PC-3 (cell line): Measurements from ENCODE around the gene COASY. TPM values are rescaled to one million over a fixed set of nuclear protein-coding genes. Genes with fewer than 3 reads are reported as not detected.
A peak's percentile ranks its signal among the peaks of the same experiment; 100 is the strongest.
"Not testable (repeated sequence)": the region's sequence is repeated elsewhere in the genome, so short reads cannot be mapped to it uniquely, and the experiment has no call there.

ENCODE experiments used
- ATAC-seq: fragments of 200-7000 bp; cut with Tn5 transposase; 2 replicates; pipeline ENCODE4 v1.9.1; 2020; ENCODE audit warnings: mild to moderate bottlenecking, moderate library complexity
- BruUV-seq: library from RNA; stranded (reverse); fragments of 400-500 nt; replicated peaks from 2 replicates; lab custom pipeline; 2021; lab: Mats Ljungman, UMichigan
- CTCF ChIA-PET: fragments of 300-600 bp; sonication (Branson Sonifier 250); formaldehyde crosslinking; loops from one replicate; lab custom pipeline; 2022; ENCODE audit warnings: antibody characterized with exemption; lab: Charles Lee
- POLR2A ChIA-PET: fragments of 300-600 bp; sonication (Branson Sonifier 250); formaldehyde crosslinking; loops from one replicate; lab custom pipeline; 2022; ENCODE audit warnings: antibody characterized with exemption; ENCODE audit not compliant: unreplicated experiment; lab: Charles Lee
- DNase-seq: peaks from one replicate; pipeline ENCODE4 v3.0.0-alpha.2; 2015
- H2AFZ ChIP-seq: fragments of 300-600 bp; sonication (generic); 2 replicates; pipeline ENCODE4 v1.6.0; 2016; ENCODE audit warnings: antibody characterized with exemption, low read length
- H3F3A ChIP-seq: fragments of 300-600 bp; sonication (generic); one replicate; pipeline ENCODE4 v1.6.0; 2017; ENCODE audit warnings: antibody characterized with exemption, low read length, control low read depth, mild to moderate bottlenecking; ENCODE audit not compliant: unreplicated experiment
- H3K27ac ChIP-seq: fragments of 300-600 bp; sonication (generic); 2 replicates; pipeline ENCODE4 v1.5.1; 2016; ENCODE audit warnings: mild to moderate bottlenecking, low read length
- H3K27me3 ChIP-seq: fragments of 300-600 bp; sonication (generic); 2 replicates; pipeline ENCODE4 v1.6.1; 2016; ENCODE audit warnings: low read length, mixed read lengths
- H3K36me3 ChIP-seq: fragments of 300-600 bp; sonication (generic); 2 replicates; pipeline ENCODE4 v1.6.1; 2016; ENCODE audit warnings: low read depth, mixed run types, low read length, mixed read lengths
- H3K4me1 ChIP-seq: fragments of 300-600 bp; sonication (generic); 2 replicates; pipeline ENCODE4 v1.5.1; 2016; ENCODE audit warnings: low read length; ENCODE audit not compliant: insufficient read depth
- H3K4me2 ChIP-seq: fragments of 300-600 bp; sonication (generic); 2 replicates; pipeline ENCODE4 v1.6.0; 2016; ENCODE audit warnings: low read length
- H3K4me3 ChIP-seq: fragments of 300-600 bp; sonication (generic); 2 replicates; pipeline ENCODE4 v1.5.1; 2016; ENCODE audit warnings: mild to moderate bottlenecking, low read length, mixed read lengths
- H3K79me2 ChIP-seq: fragments of 300-600 bp; sonication (generic); 2 replicates; pipeline ENCODE4 v1.6.1; 2017; ENCODE audit warnings: low read length, mixed read lengths
- H3K9ac ChIP-seq: fragments of 300-600 bp; sonication (generic); 2 replicates; pipeline ENCODE4 v1.6.0; 2016; ENCODE audit warnings: mild to moderate bottlenecking, low read length
- H3K9me2 ChIP-seq: fragments of 300-600 bp; sonication (generic); replicated peaks from 2 replicates; pipeline ENCODE4 v1.6.1; 2016; ENCODE audit warnings: mixed run types, low read length, mixed read lengths
- H3K9me3 ChIP-seq: fragments of 300-600 bp; sonication (generic); 2 replicates; pipeline ENCODE4 v1.6.1; 2016; ENCODE audit warnings: low read length, mixed read lengths
- H4K20me1 ChIP-seq: fragments of 300-600 bp; sonication (generic); 2 replicates; pipeline ENCODE4 v1.6.1; 2016; ENCODE audit warnings: low read length, mixed read lengths
- EZH2 ChIP-seq: fragments of 300-600 bp; sonication (generic); IDR thresholded peaks from one replicate; pipeline ENCODE4 v1.6.1; 2017; ENCODE audit warnings: antibody characterized with exemption, mild to moderate bottlenecking, low read length; ENCODE audit not compliant: unreplicated experiment
- EZH2phosphoT487 ChIP-seq: fragments of 300-600 bp; sonication (generic); IDR thresholded peaks from 2 replicates; pipeline ENCODE4 v1.6.1; 2018; ENCODE audit warnings: mild to moderate bottlenecking, antibody characterized with exemption, low read length, borderline replicate concordance
- intact Hi-C: fragments of 100-400 bp; cut with micrococcal nuclease; formaldehyde crosslinking; loops from 2 replicates; pipeline ENCODE4 v1.9.0; 2023
- total RNA-seq: library from RNA; depleted of rRNA; stranded (reverse); fragments of >200 nt; gene quantifications from 2 replicates; pipeline ENCODE4 v1.2.3, GENCODE V29; 2014
- TF ChIP-seq, protein P1 (sequence below): fragments of 300-600 bp; sonication (generic); conservative IDR thresholded peaks from 2 replicates; pipeline ENCODE4 v1.5.1; 2017; ENCODE audit warnings: antibody characterized with exemption, low read depth, mild to moderate bottlenecking, low read length

COASY gene
- total RNA-seq, 1 experiment from 2014 or later = 33.3 TPM

DNA sequence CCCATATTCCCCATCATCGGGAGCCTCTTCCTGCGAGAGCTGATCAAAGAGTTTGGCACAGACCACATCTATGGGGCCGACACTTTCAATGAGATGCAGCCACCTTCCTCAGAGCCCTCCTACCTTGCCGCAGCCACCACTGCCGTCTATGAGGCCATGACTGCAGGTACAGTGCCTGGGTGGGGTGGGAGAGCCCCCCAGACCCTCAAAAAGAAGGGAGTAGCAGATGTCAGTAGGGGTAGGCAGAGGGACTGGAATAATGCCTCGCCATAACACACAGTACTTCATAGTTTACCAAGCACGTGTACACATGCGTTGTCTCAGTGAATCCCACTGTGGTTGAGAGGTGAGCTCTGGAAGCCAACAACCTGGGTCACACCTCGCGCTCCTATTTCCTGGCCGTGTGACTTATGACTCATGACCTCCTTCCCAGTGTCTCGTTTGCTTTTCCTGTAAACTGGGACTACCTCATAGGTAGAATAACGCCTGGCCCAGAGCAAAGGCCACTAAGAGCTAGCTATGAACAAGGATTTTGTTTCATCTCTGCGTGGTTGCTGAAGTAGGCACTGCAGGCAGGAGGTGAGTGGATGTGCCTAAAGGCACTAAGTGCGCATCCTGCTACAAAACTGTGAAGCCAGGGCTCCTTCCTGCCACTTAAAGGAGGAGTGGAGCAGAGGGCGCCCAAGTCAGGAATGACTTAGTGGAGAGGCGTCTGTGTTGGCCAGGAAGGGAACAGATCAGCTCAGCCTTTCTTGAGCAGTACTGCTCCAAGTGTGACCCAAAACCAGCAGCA lies 20.7 kb upstream of the COASY start:
- no TSS peak for BruUV-seq
- H3K4me2 ChIP-seq = peak overlapping the region; percentile 39
- CTCF ChIA-PET = no interaction called here
- no peak overlapping the region for H3K4me3 ChIP-seq
- H3K9ac ChIP-seq = no peak overlapping the region
- H3K4me1 ChIP-seq = peaks cover 17% of the 10 kb centered on the region
- H3K9me2 ChIP-seq = no peaks in the 10 kb centered on the region
- DNase-seq (peak; percentile 57), ATAC-seq (peak; percentile 60)
- no peaks in the 10 kb centered on the region for H3K36me3 ChIP-seq
- H3F3A ChIP-seq = no peaks in the 10 kb centered on the region
- H2AFZ ChIP-seq = no peak overlapping the region
- POLR2A ChIA-PET = interaction anchor here (0.5 kb wide), 1 partner anchor 33 kb away, joined by 3 read pairs; no protein-coding TSS in a partner anchor
- intact Hi-C loops = no loop called here
- no peaks in the 10 kb centered on the region for H3K9me3 ChIP-seq
- H3K79me2 ChIP-seq = no peaks in the 10 kb centered on the region
- no peaks in the 10 kb centered on the region for H3K27me3 ChIP-seq
- peak overlapping the region; percentile 56 for H3K27ac ChIP-seq
- H4K20me1 ChIP-seq = no peaks in the 10 kb centered on the region
- TF ChIP-seq, protein P1, sequence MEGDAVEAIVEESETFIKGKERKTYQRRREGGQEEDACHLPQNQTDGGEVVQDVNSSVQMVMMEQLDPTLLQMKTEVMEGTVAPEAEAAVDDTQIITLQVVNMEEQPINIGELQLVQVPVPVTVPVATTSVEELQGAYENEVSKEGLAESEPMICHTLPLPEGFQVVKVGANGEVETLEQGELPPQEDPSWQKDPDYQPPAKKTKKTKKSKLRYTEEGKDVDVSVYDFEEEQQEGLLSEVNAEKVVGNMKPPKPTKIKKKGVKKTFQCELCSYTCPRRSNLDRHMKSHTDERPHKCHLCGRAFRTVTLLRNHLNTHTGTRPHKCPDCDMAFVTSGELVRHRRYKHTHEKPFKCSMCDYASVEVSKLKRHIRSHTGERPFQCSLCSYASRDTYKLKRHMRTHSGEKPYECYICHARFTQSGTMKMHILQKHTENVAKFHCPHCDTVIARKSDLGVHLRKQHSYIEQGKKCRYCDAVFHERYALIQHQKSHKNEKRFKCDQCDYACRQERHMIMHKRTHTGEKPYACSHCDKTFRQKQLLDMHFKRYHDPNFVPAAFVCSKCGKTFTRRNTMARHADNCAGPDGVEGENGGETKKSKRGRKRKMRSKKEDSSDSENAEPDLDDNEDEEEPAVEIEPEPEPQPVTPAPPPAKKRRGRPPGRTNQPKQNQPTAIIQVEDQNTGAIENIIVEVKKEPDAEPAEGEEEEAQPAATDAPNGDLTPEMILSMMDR = no peak
- TF ChIP-seq EZH2phosphoT487 = no peak
- TF ChIP-seq EZH2 = no peak

DNA sequence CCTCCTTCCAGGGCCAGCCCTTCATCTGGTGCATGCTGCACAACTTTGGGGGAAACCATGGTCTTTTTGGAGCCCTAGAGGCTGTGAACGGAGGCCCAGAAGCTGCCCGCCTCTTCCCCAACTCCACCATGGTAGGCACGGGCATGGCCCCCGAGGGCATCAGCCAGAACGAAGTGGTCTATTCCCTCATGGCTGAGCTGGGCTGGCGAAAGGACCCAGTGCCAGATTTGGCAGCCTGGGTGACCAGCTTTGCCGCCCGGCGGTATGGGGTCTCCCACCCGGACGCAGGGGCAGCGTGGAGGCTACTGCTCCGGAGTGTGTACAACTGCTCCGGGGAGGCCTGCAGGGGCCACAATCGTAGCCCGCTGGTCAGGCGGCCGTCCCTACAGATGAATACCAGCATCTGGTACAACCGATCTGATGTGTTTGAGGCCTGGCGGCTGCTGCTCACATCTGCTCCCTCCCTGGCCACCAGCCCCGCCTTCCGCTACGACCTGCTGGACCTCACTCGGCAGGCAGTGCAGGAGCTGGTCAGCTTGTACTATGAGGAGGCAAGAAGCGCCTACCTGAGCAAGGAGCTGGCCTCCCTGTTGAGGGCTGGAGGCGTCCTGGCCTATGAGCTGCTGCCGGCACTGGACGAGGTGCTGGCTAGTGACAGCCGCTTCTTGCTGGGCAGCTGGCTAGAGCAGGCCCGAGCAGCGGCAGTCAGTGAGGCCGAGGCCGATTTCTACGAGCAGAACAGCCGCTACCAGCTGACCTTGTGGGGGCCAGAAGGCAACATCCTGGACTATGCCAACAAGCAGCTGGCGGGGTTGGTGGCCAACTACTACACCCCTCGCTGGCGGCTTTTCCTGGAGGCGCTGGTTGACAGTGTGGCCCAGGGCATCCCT lies 18.5 kb upstream of the COASY start:
- H3K79me2 ChIP-seq = no peaks in the 10 kb centered on the region
- no peak overlapping the region for H2AFZ ChIP-seq
- H3K4me1 ChIP-seq = peaks cover 12% of the 10 kb centered on the region
- BruUV-seq = no TSS peak
- H3K9me2 ChIP-seq = no peaks in the 10 kb centered on the region
- no peak for DNase-seq
- POLR2A ChIA-PET = no interaction called here
- H3K9me3 ChIP-seq = no peaks in the 10 kb centered on the region
- no peak for ATAC-seq
- H3F3A ChIP-seq = no peaks in the 10 kb centered on the region
- TF ChIP-seq EZH2 (no peak), EZH2phosphoT487 (no peak)
- H3K27me3 ChIP-seq = no peaks in the 10 kb centered on the region
- H3K4me3 ChIP-seq = no peak overlapping the region
- intact Hi-C loops = no loop called here
- no peaks in the 10 kb centered on the region for H3K36me3 ChIP-seq
- H3K4me2 ChIP-seq = no peak overlapping the region
- H4K20me1 ChIP-seq = no peaks in the 10 kb centered on the region
- H3K9ac ChIP-seq = no peak overlapping the region
- CTCF ChIA-PET = no interaction called here
- H3K27ac ChIP-seq = no peak overlapping the region

DNA sequence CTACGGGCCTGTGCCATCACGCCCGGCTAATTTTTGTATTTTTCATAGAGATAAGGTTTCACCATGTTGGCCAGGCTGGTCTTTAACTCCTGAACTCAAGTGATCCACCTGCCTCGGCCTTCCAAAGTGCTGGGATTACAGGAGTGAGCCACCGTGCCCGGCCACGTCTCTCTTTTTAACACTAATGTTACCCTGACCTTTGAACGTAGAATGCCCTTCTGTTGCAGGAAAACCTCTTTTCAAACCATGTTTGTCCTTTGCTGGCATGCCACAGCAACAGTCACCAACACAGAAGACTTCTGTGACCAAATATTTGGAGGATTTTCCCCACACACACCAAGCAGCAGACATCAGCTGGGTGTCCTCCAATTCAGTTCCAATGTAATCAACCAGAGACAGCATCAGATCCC lies 17.1 kb upstream of the COASY start:
- Histone ChIP-seq H3K9me3 (no peaks in the 10 kb centered on the region), H3K4me2 (no peak overlapping the region), H3K27me3 (no peaks in the 10 kb centered on the region), H3F3A (no peaks in the 10 kb centered on the region), H3K9me2 (no peaks in the 10 kb centered on the region), H3K9ac (no peak overlapping the region), H3K27ac (no peak overlapping the region), H2AFZ (no peak overlapping the region), H4K20me1 (no peaks in the 10 kb centered on the region), H3K79me2 (no peaks in the 10 kb centered on the region), H3K4me1 (peaks cover 16% of the 10 kb centered on the region), H3K4me3 (no peak overlapping the region), H3K36me3 (no peaks in the 10 kb centered on the region)
- ATAC-seq = no peak
- no peak for TF ChIP-seq EZH2
- TF ChIP-seq, protein P1 = no peak
- TF ChIP-seq EZH2phosphoT487 = no peak
- no peak for DNase-seq
- POLR2A ChIA-PET = no interaction called here
- BruUV-seq = no TSS peak
- CTCF ChIA-PET = no interaction called here
- intact Hi-C loops = no loop called here

DNA sequence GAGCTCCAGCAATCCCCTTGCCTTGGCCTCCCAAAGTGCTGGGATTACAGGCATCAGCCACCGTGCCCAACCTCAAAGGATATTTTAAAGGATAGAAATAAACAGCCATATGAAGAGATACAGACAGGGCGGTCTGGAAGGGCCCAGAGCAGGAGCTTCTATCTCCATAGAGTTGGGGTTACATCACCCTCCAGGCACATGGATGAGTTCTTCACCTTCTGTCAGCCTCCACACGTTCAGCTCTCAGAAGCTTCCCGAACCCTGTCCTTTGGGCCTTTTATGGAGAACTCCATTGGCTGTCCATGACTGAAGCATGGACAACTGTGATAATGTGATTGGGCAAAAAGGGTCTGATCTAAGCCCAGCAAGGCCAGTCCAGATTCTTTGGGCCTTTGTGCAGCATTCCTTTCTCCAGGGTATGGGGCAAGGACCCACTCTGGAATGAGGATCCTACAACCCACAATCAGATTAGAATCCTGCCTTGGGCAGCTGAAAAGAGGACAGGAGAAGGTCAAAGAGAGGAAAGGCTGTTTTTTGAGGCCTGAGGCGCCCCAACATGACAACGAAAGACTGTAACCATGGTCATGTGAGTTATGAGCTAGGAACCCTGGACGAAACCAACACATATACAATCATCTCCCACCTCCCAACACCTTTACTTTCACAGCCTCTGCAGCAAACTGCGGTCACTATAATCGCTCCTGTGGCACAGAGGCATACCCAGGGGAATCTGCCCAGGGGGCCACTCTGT lies 16.0 kb upstream of the COASY start:
- H3K9me2 ChIP-seq, DNase-seq, H3K9ac ChIP-seq, H2AFZ ChIP-seq, H3K4me3 ChIP-seq, H3K36me3 ChIP-seq, ATAC-seq, CTCF ChIA-PET, H3K4me2 ChIP-seq, H3K79me2 ChIP-seq, H3K27ac ChIP-seq, H4K20me1 ChIP-seq, BruUV-seq, H3K9me3 ChIP-seq, H3F3A ChIP-seq, POLR2A ChIA-PET, H3K27me3 ChIP-seq, intact Hi-C loops: not testable (repeated sequence)
- H3K4me1 ChIP-seq = peaks cover 14% of the 10 kb centered on the region
